ENCODE measurements around the gene RASA1. TPM values are rescaled to one million over a fixed set of nuclear protein-coding genes. Genes with fewer than 3 reads are reported as not detected.
"Not testable (repeated sequence)": the region's sequence is repeated elsewhere in the genome, so short reads cannot be mapped to it uniquely, and the experiment has no call there.

Gene RASA1
- polyA plus RNA-seq, 1 donor, result 25.6 TPM

- DNase-seq (ENCODE audit: low read depth), result no peak
Measured at GRCh38 chr5:87282269-87282668, 14.6 kb downstream of the RASA1 start.

- DNase-seq (ENCODE audit: low read depth), result not testable (repeated sequence)
Measured at GRCh38 chr5:87287266-87287665, 19.6 kb downstream of the RASA1 start.

- no peak for DNase-seq (ENCODE audit: low read depth)
Measured at GRCh38 chr5:87298692-87299362, 31.1 kb downstream of the RASA1 start.

GRCh38 chr5:87300176-87300575 lies 32.5 kb downstream of the RASA1 start:
- no peak for DNase-seq (ENCODE audit: low read depth)

GRCh38 chr5:87300744-87301143 lies 33.1 kb downstream of the RASA1 start:
- DNase-seq (ENCODE audit: low read depth), result no peak

GRCh38 chr5:87302061-87302460 lies 34.4 kb downstream of the RASA1 start:
- DNase-seq (ENCODE audit: low read depth), result no peak

GRCh38 chr5:87303324-87303723 lies 35.6 kb downstream of the RASA1 start:
- no peak for DNase-seq (ENCODE audit: low read depth)

- not testable (repeated sequence) for DNase-seq (ENCODE audit: low read depth)
Measured at GRCh38 chr5:87306090-87306489, 38.4 kb downstream of the RASA1 start.

GRCh38 chr5:87307796-87308423 lies 40.2 kb downstream of the RASA1 start:
- DNase-seq (ENCODE audit: low read depth), result no peak

GRCh38 chr5:87311405-87312279 lies 44.0 kb downstream of the RASA1 start:
- DNase-seq (ENCODE audit: low read depth), result no peak

GRCh38 chr5:87313216-87313615 lies 45.5 kb downstream of the RASA1 start:
- DNase-seq (ENCODE audit: low read depth), result no peak

GRCh38 chr5:87319469-87319868 lies 51.8 kb downstream of the RASA1 start:
- DNase-seq (ENCODE audit: low read depth), result no peak

- DNase-seq (ENCODE audit: low read depth), result no peak
Measured at GRCh38 chr5:87321605-87322004, 53.9 kb downstream of the RASA1 start.

- no peak for DNase-seq (ENCODE audit: low read depth)
Measured at GRCh38 chr5:87322381-87322780, 54.7 kb downstream of the RASA1 start.

GRCh38 chr5:87327998-87328397 lies 60.3 kb downstream of the RASA1 start:
- DNase-seq (ENCODE audit: low read depth), result no peak

GRCh38 chr5:87329114-87329513 lies 61.4 kb downstream of the RASA1 start:
- DNase-seq (ENCODE audit: low read depth), result no peak

GRCh38 chr5:87339986-87340385 lies 72.3 kb downstream of the RASA1 start:
- DNase-seq (ENCODE audit: low read depth), result no peak

- no peak for DNase-seq (ENCODE audit: low read depth)
Measured at GRCh38 chr5:87340716-87341115, 73.0 kb downstream of the RASA1 start.

- no peak for DNase-seq (ENCODE audit: low read depth)
Measured at GRCh38 chr5:87347272-87347671, 79.6 kb downstream of the RASA1 start.

- DNase-seq (ENCODE audit: low read depth), result no peak
Measured at GRCh38 chr5:87347841-87348240, 80.2 kb downstream of the RASA1 start.

GRCh38 chr5:87354496-87354895 lies 86.8 kb downstream of the RASA1 start:
- no peak for DNase-seq (ENCODE audit: low read depth)

- no peak for DNase-seq (ENCODE audit: low read depth)
Measured at GRCh38 chr5:87359106-87359505, 91.4 kb downstream of the RASA1 start.

GRCh38 chr5:87360132-87360531 lies 92.4 kb downstream of the RASA1 start:
- DNase-seq (ENCODE audit: low read depth), result no peak

All from forelimb muscle (tissue), 1 donor.